Measurements from ENCODE around the gene PRDX2. TPM values are rescaled to one million over a fixed set of nuclear protein-coding genes. Genes with fewer than 3 reads are reported as not detected.

Gene PRDX2
- total RNA-seq, 1 donor from 2014 or later = 554 TPM

GRCh38 chr19:12792051-12792852 lies 9.3 kb downstream of the PRDX2 start:
- H3K36me3 Mint-ChIP-seq (ENCODE audit: insufficient read depth) = peaks cover 1% of the 10 kb centered on the region
- no peaks in the 10 kb centered on the region for H3K9me3 Mint-ChIP-seq (ENCODE audit: low read depth)
- H3K27ac Mint-ChIP-seq = no peak overlapping the region
- H3K4me3 Mint-ChIP-seq (ENCODE audit: low read depth) = peak overlapping the region; percentile 80
- peaks cover 18% of the 10 kb centered on the region for H3K4me1 Mint-ChIP-seq (ENCODE audit: low read depth)
- H3K27me3 Mint-ChIP-seq = peaks cover 18% of the 10 kb centered on the region
- DNase-seq (ENCODE audit: low spot score, unreplicated experiment) = no peak
- TF ChIP-seq CTCF (IDR thresholded peaks at IDR 0.05; ENCODE audit: unreplicated experiment) = no peak

GRCh38 chr19:12791345-12792050 lies 10.1 kb downstream of the PRDX2 start, which contains the start of gene JUNB:
Gene JUNB, plus strand, starts transcription at chr19:12791486. Its CDS starts 286 bp downstream, at chr19:12791772.
- Mint-ChIP-seq H3K9me3 (ENCODE audit: low read depth) (no peaks in the 10 kb centered on the region), H3K27ac (peak within 1 kb of the TSS; percentile 86), H3K27me3 (peaks cover 18% of the 10 kb centered on the region), H3K4me1 (ENCODE audit: low read depth) (peaks cover 18% of the 10 kb centered on the region), H3K36me3 (ENCODE audit: insufficient read depth) (no peaks in the 10 kb centered on the region), H3K4me3 (ENCODE audit: low read depth) (peak within 1 kb of the TSS; percentile 80)
- no peak for TF ChIP-seq CTCF (IDR thresholded peaks at IDR 0.05; ENCODE audit: unreplicated experiment)
- DNase-seq (ENCODE audit: low spot score, unreplicated experiment) = peak; percentile 83

DNA sequence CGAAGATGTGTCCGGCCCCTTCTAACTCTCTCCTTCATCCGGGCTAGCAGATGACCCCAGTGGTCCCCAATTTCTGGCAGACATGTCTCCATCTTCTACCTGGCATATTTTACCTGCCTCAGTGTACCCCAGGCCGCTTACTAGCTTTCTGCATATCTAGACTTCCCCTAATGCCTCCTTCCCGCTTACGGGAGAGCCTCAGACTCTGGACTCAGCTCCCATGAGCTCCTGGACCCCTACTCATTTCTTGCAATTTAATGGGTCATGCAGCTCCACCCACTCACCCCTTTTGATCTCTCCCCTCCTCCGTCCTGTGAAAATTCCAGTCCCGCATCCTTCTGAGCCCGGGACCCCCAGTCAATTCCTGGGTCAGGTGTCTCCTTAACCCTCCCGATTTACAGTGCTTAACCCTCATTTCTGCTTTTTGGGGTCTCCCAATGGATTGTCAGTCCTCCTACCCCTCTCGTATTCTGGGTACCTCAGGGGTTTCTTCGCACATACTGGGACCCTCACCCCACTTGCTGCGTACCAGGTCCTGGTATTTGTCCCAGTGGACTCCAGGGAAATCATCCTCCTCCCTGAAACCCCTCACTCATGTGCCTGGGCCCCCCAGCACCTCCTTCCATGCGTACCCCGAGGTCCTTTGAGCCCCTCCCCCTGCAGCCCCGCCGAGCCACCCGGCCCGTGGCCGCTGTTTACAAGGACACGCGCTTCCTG lies 10.8 kb downstream of the PRDX2 start:
- H3K9me3 Mint-ChIP-seq (ENCODE audit: low read depth) = no peaks in the 10 kb centered on the region
- no peak for DNase-seq (ENCODE audit: low spot score, unreplicated experiment)
- H3K27ac Mint-ChIP-seq = no peak overlapping the region
- H3K4me3 Mint-ChIP-seq (ENCODE audit: low read depth) = peak overlapping the region; percentile 55
- no peaks in the 10 kb centered on the region for H3K36me3 Mint-ChIP-seq (ENCODE audit: insufficient read depth)
- H3K4me1 Mint-ChIP-seq (ENCODE audit: low read depth) = peaks cover 18% of the 10 kb centered on the region
- no peak for TF ChIP-seq CTCF (IDR thresholded peaks at IDR 0.05; ENCODE audit: unreplicated experiment)
- H3K27me3 Mint-ChIP-seq = peaks cover 18% of the 10 kb centered on the region

DNA sequence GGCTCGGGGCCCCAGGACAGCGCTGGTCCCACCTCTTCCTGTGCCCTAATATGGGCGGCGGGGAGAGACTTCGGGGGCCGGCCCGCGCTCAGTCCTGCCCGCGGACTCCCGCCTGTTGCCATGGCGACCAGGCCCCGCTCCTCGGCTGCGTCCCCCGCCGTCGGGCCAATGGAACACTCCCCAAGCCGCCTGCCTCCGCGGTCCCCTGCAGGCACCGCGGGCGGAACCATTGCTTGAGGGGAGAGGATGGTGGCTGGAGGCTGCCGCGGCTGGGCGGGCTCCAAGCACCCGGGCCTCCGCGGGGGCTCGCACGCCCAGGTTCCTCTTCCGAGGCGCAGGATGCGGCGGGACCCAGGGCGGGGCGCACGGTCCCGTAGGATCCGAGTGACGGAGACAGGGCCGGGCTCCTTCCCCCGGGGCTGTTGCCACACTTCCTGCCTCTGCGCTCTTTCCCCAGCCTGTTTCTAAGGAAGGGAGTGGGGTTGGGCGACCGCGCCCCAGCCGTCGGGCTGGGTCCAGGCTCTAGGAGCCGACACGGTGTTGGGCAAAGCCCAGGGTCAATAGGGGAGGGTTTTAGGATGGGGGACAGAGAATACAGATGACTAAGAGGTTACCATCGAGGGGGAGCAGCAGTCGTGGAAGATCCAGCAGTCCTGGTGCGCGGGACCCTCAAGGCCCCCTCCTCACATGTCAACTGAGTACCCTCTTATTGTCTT lies 11.5 kb downstream of the PRDX2 start:
- no peaks in the 10 kb centered on the region for H3K36me3 Mint-ChIP-seq (ENCODE audit: insufficient read depth)
- peaks cover 18% of the 10 kb centered on the region for H3K27me3 Mint-ChIP-seq
- H3K9me3 Mint-ChIP-seq (ENCODE audit: low read depth) = no peaks in the 10 kb centered on the region
- no peak overlapping the region for H3K27ac Mint-ChIP-seq
- DNase-seq (ENCODE audit: low spot score, unreplicated experiment) = peak; percentile 83
- H3K4me1 Mint-ChIP-seq (ENCODE audit: low read depth) = peaks cover 18% of the 10 kb centered on the region
- H3K4me3 Mint-ChIP-seq (ENCODE audit: low read depth) = peak overlapping the region; percentile 55
- TF ChIP-seq CTCF (IDR thresholded peaks at IDR 0.05; ENCODE audit: unreplicated experiment) = no peak
